NK-92 (cell line): ENCODE data around the gene LNX2.

Experiments used
- DNase-seq: peaks from one replicate; lab custom pipeline; 2025; ENCODE audit not compliant: unreplicated experiment; lab: John Stamatoyannopoulos, UW

The LNX2 gene

GRCh38 chr13:27620377-27621115 lies at the start of gene LNX2:
LNX2 (minus strand) TSS chr13:27620529; CDS start chr13:27581703, 38,826 bp downstream.
- peak; percentile 77 for DNase-seq

- no peak for DNase-seq
Observed at GRCh38 chr13:27667946-27668345, 47.6 kb upstream of the LNX2 start.

GRCh38 chr13:27666951-27667350 lies 46.6 kb upstream of the LNX2 start:
- DNase-seq, result no peak

- no peak for DNase-seq
Observed at GRCh38 chr13:27665761-27666160, 45.4 kb upstream of the LNX2 start.

GRCh38 chr13:27665333-27665732 lies 45.0 kb upstream of the LNX2 start:
- no peak for DNase-seq

GRCh38 chr13:27663947-27664346 lies 43.6 kb upstream of the LNX2 start:
- DNase-seq, result no peak

GRCh38 chr13:27662738-27663470 lies 42.6 kb upstream of the LNX2 start:
- DNase-seq, result no peak

- DNase-seq, result no peak
Observed at GRCh38 chr13:27661017-27661416, 40.7 kb upstream of the LNX2 start.

GRCh38 chr13:27660511-27660910 lies 40.2 kb upstream of the LNX2 start:
- no peak for DNase-seq

GRCh38 chr13:27659145-27659865 lies 39.0 kb upstream of the LNX2 start:
- DNase-seq, result no peak

GRCh38 chr13:27658546-27658945 lies 38.2 kb upstream of the LNX2 start:
- DNase-seq, result no peak

GRCh38 chr13:27657724-27658123 lies 37.4 kb upstream of the LNX2 start:
- DNase-seq, result no peak

GRCh38 chr13:27654816-27655215 lies 34.5 kb upstream of the LNX2 start:
- DNase-seq, result no peak

- DNase-seq, result no peak
Observed at GRCh38 chr13:27654059-27654458, 33.7 kb upstream of the LNX2 start.

- no peak for DNase-seq
Observed at GRCh38 chr13:27650312-27650711, 30.0 kb upstream of the LNX2 start.

- no peak for DNase-seq
Observed at GRCh38 chr13:27644302-27644701, 24.0 kb upstream of the LNX2 start.

- DNase-seq, result no peak
Observed at GRCh38 chr13:27643334-27644132, 23.2 kb upstream of the LNX2 start.

GRCh38 chr13:27641711-27642502 lies 21.6 kb upstream of the LNX2 start:
- no peak for DNase-seq

GRCh38 chr13:27639186-27639585 lies 18.9 kb upstream of the LNX2 start:
- no peak for DNase-seq

GRCh38 chr13:27638521-27638920 lies 18.2 kb upstream of the LNX2 start:
- DNase-seq, result no peak
